Tongue (tissue), 2 donors: Measurements from ENCODE around the gene PDE4D. TPM values are rescaled to one million over a fixed set of nuclear protein-coding genes. Genes with fewer than 3 reads are reported as not detected.
A peak's percentile ranks its signal among the peaks of the same experiment; 100 is the strongest.
"Not testable (repeated sequence)": the region's sequence is repeated elsewhere in the genome, so short reads cannot be mapped to it uniquely, and the experiment has no call there.

Experiments
- DNase-seq: peaks from one replicate; pipeline ENCODE4 v3.0.0-alpha.2; 2015
- total RNA-seq: library from RNA; depleted of rRNA; stranded (reverse); fragments of >200 nt; gene quantifications from one replicate; pipeline ENCODE4 v1.2.3, GENCODE V29; 2014

The PDE4D gene
- total RNA-seq, 1 donor from 2014 or later = 189 TPM

GRCh38 chr5:59416026-59416425 lies 477.5 kb downstream of the PDE4D start:
- DNase-seq = peak; percentile 66

GRCh38 chr5:59412428-59412827 lies 481.1 kb downstream of the PDE4D start:
- DNase-seq = no peak

GRCh38 chr5:59408997-59409396 lies 484.5 kb downstream of the PDE4D start:
- DNase-seq = not testable (repeated sequence)

- DNase-seq = no peak
These were observed 485.6 kb downstream of the PDE4D start for GRCh38 chr5:59407967-59408366.

GRCh38 chr5:59401637-59402036 lies 491.9 kb downstream of the PDE4D start:
- DNase-seq = no peak

GRCh38 chr5:59394956-59395355 lies 498.6 kb downstream of the PDE4D start:
- DNase-seq = not testable (repeated sequence)

- DNase-seq = no peak
These were observed 499.7 kb downstream of the PDE4D start for GRCh38 chr5:59393585-59394420.

GRCh38 chr5:59391576-59391975 lies 501.9 kb downstream of the PDE4D start:
- no peak for DNase-seq

GRCh38 chr5:59390989-59391388 lies 502.5 kb downstream of the PDE4D start:
- DNase-seq = no peak

- peak; percentile 78 for DNase-seq
These were observed 503.4 kb downstream of the PDE4D start for GRCh38 chr5:59390074-59390659.

GRCh38 chr5:59387127-59387526 lies 506.4 kb downstream of the PDE4D start:
- no peak for DNase-seq

GRCh38 chr5:59385700-59386099 lies 507.8 kb downstream of the PDE4D start:
- DNase-seq = no peak

- peak; percentile 79 for DNase-seq
These were observed 513.1 kb downstream of the PDE4D start for GRCh38 chr5:59380350-59380951.

- DNase-seq = not testable (repeated sequence)
These were observed 519.5 kb downstream of the PDE4D start for GRCh38 chr5:59374036-59374435.

GRCh38 chr5:59371525-59372127 lies 521.9 kb downstream of the PDE4D start:
- DNase-seq = no peak

GRCh38 chr5:59368951-59369350 lies 524.6 kb downstream of the PDE4D start:
- DNase-seq = no peak

- peak; percentile 87 for DNase-seq
These were observed 525.6 kb downstream of the PDE4D start for GRCh38 chr5:59367791-59368394.

- DNase-seq = no peak
These were observed 526.7 kb downstream of the PDE4D start for GRCh38 chr5:59366784-59367183.

GRCh38 chr5:59362438-59362837 lies 531.1 kb downstream of the PDE4D start:
- DNase-seq = no peak

- no peak for DNase-seq
These were observed 532.1 kb downstream of the PDE4D start for GRCh38 chr5:59361454-59361853.

GRCh38 chr5:59360130-59360555 lies 533.4 kb downstream of the PDE4D start:
- DNase-seq = no peak
